GM18499 (cell line): Measurements from ENCODE around the gene CEP164.

Experiments
- ATAC-seq: cut with Tn5 transposase; IDR thresholded peaks from one replicate; pipeline ENCODE4 v1.9.1; 2021; ENCODE audit warnings: moderate number of reproducible peaks; ENCODE audit not compliant: insufficient read depth, unreplicated experiment

CEP164 gene

DNA sequence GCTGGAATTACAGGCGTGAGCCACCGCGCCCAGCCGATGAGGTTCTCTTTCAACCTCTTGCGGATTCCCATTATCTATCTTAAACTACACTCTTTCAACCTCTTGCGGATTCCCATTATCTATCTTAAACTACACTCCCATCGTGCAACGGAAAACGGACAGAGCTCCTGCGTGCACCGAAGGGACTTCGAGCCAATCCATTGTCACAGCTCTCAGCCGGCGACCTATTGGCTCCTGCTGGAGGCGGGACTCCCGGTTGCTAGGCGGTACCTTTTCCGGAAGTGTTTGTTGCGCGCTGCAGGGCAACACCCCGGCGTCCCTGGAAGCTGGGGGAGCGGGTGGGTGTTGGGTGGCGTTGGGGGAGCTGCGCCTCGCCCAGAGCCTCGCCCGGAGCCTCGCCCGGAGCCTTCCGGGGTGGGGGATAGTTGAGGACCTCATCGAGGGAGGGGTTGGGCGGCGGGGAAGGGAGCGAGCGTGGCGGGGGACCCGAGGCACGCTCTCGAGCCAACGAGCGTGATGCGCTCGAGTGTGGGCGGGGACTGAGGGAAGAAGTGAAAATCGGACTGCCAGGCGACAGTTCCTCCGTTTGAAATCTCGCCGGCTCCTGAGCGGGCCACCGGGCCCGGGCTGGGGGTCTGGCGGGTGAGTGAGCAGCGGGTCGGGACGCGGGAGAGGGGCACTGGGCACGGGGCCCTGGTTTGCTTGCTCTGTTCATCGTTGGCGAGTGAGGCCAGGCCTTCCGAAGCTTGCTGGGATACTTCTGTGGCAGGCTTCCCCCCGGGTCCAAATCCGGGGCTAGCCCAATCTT lies at the start of gene CEP164:
Gene CEP164, plus strand, starts transcription at position 288 of the 808 bp plus-strand sequence. CDS start 10,733 bp downstream, outside the sequence.
- peak; percentile 71 for ATAC-seq

DNA sequence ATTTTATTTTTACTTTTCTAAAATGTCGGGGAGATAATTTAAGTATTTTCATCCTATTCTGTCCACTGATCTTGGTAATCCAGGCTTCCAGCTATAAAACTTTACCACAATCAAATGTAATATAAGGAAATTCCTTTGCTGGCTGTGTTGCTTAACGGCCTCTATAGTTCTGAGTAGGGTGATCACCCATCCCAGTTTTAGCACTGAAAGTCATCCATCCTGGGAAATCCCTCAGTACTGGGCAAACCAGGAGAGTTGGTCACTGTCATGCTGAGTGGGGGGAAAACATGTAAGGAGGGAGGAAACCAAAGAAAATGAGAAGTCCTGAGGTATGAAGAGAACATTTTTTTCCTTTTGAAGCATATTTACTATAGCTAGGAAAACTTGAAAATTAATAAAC lies 49.3 kb upstream of the CEP164 start:
- ATAC-seq: no peak

DNA sequence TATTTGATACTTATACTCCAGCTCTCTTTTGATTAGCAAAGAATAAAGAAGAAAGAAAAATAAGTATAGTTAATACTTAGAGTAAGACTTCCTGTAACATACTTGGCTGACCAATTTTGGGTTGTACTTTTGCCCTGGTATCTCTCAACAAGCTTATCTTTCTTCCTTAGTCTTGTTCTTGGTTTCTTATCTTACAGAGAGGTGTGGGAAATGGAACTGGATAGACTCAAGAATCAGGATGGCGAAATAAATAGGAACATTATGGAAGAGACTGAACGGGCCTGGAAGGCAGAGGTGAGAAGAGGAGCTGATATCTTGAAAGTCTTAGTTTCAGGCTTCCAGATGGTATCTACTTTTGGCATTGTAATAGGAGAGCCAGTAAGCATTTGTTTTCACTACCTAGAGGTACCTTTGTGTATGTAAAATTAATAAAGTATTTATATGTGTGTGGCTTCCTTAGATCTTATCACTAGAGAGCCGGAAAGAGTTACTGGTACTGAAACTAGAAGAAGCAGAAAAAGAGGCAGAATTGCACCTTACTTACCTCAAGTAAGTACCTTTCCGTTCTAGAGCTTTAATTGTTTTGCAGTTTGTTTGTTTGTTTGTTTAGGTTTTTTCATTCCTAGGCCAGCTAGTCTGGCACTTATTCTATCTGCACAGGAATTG lies 47.8 kb upstream of the CEP164 start:
- no peak for ATAC-seq

DNA sequence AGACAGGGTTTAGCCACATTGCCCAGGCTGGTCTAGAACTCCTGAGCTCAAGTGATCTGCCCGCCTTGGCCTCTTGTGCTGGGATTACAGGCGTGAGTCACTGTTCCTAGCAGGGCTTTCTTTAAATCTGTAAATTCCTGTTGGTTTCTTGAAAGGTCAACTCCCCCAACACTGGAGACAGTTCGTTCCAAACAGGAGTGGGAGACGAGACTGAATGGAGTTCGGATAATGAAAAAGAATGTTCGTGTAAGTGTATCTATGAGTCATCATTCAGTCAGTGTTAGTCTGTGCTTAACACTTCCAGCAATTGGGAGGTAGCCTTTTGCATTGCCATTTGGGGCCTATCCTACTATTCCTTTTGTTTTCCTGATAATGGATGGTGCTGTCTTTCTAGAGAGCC lies 46.5 kb upstream of the CEP164 start:
- no peak for ATAC-seq

DNA sequence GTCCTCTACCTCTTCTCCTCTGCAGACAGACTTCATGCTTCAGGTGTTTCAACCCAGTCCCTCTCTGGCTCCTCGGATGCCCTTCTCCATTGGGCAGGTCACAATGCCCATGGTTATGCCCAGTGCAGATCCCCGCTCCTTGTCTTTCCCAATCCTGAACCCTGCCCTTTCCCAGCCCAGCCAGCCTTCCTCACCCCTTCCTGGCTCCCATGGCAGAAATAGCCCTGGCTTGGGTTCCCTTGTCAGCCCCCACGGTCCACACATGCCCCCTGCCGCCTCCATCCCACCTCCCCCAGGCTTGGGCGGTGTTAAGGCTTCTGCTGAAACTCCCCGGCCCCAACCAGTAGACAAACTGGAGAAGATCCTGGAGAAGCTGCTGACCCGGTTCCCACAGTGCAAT lies 45.8 kb upstream of the CEP164 start:
- ATAC-seq: no peak

DNA sequence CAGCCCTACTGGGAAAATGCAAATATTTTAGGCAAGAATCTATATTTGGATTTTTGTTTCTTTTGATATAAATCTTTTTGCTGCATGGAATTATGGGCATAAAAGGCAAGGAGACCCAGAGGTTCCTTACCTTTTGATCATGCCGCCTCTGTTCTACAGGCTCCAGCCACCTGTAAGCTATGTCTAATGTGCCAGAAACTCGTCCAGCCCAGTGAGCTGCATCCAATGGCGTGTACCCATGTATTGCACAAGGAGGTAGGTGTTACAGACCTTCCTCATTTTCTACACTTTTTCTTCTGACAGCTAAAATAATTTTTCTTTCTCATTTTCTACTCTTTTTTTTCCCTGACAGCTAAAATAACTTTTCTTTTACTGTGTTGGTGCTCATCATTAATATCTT lies 44.7 kb upstream of the CEP164 start:
- no peak for ATAC-seq

DNA sequence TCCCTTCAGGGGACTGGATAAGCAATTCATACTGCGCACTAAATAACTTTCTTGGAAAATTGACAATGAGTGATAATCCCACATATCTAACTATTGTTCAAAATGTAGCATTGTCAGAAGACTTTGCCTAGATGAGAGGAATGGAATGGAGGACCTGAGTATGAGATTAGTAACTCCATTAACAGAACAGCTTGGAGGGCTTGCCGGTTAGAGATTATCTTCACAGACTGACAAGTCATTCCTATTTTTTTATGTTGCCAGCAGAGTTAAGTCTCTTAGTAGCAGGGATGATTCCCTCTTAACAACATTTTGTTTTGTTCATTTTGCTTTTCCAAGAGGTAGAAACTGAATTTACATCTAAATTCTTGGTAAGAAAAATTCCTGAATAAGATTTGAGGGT lies 43.6 kb upstream of the CEP164 start:
- ATAC-seq: no peak

DNA sequence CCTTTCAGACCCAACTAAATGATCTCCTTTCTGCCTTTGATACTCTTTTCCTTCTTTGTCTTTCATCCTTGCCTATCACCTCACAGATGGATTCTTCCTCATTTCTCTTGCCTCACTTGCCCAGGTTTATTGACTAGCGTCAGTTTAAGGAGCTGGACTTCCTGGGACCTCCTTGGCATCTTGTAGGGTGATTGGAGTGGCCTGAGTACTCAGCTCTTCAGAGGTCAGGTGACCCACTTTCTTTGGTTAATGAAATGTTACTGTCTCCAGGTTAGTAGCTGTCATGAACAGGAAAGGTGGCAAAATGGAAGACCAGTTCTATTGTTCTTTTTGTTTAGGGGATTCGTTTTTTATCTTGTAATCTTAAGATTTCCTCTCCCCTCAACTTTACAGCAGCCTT lies 41.1 kb upstream of the CEP164 start:
- no peak for ATAC-seq

DNA sequence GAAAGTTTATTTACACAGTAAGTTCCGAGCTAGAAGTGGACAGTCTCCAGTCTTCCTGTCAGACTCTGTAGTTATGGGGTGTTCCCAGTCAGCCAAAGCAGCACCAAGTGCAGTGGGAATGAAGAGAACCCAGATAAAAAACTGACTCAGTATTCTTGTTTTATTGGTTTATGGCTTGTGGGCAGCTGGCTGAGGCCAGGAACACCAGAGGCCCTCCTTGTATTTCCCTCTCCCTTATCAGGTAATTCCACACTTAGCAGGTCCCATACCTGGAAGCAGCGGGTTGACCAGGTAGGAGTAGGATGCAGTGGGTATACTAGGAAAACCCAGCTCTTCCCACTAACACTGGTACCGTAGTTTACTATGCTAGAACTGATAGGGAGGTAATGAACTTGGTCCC lies 40.0 kb upstream of the CEP164 start:
- no peak for ATAC-seq

DNA sequence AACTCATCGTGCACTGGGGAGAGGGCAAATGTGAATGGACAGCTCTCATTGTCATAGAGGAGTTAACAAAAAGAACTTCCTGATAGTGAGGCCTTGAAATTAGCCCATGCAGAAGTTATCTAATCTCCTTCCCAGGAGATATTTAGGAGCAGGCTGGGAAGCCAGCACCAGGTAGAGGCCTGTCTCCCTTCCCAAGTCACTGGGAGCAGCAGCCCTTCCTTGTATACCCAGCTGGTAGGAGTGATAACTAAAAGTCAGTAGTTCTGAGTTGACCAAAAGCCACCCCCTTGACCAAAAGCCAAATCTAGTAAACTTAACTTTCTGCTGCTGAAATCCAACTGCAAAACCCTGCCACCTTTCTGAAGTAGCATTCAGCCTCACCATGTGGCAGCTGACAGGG lies 37.9 kb upstream of the CEP164 start:
- ATAC-seq: no peak

DNA sequence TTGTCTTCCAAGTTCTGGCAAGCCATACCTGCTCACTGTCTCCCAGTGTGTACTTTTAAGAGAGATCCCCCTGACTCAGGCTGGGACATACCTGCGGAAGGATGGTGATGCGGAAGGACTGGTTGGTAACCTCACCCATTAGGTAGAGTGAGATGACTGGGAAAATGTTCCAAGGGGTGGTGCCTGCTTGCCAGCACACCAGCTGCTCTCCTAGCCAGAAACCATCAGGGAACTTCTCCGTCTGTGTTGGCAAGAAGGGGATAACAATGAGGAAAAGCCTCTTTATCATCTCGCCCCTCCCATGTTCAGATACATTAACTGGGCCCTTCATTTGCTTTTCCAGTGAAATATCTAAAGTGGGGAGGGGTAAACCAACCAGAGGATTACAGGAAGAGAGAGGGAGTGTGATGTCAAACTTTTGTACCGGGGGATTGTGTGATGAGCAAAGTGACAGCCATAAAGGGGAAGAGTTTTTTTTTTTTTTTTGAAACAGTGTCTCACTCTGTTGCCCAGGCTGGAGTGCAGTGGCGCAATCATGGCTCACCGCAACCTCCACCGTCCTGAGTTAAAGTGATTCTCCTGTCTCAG lies 36.8 kb upstream of the CEP164 start, which contains the start of gene BACE1-AS:
Gene BACE1-AS, plus strand, starts transcription at position 538 of the 588 bp plus-strand sequence.
- no peak for ATAC-seq

DNA sequence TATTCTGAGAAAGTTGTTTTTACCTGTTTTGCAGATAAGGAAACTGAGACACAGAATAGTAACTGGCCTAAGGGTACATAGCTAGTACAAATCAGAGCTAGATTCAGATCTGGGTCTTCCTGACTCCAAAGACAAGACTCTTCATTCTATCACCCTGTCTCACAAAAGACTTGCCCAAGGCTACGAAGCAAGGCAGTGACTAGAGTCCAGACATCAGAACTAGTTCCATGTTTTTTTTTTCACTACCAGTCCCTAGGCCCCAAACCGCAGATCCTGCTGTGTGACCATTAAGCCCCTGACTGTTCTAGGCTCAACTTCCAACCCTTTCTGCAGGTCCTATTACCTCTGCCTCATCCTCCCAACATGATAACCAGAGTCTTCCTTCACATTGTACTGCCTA lies 35.0 kb upstream of the CEP164 start:
- ATAC-seq: no peak

DNA sequence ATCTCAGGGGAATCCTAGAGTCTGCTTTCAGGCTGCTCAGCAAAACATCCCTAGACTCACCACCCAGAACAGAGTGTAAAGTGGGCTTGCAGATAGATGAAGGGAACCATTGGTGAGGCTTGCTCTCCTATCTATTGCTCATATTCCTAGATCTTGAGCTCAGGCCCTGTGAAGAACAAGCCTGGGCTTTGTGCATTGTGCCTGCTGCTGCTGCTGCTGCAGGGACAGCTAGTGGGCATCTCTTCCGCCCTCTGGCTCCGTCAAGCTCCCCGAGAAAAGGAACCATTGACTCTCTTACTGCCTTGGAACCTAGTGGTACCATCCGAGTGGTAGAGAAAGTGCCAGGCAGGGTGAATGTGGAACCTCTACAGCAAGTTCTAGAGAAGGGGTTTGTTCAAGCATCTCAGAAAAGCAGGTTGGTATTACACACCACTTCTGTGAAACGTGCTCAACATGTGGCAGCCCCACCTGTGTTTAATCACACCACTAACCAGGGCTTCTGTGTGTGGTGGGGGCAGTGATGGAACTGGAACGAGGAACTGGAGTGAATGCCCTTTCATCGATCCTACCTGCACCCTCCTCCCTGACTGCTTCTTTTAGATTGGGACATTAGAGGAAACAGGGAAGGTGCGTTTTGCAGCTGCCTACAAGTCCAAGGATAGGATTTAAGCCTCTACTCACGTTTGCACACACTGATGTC lies 32.1 kb upstream of the CEP164 start:
- no peak for ATAC-seq

DNA sequence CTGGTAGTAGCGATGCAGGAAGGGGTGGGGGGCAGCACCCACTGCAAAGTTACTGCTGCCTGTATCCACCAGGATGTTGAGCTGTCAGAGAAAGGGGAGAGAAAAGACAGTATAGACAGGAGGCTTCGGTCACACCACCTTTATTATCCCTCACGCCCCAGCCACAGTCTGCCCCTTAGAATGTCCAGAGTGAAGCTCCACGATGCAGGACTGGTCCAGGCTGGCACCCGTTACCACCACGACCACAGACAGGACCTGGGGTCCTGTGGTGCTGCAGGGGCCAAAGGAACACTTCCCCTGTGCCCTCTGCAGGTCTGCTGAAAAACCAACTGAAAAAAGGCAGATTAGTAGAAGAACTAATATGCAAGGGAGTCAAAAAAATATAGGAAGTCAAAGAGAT lies 30.8 kb upstream of the CEP164 start:
- ATAC-seq: no peak

DNA sequence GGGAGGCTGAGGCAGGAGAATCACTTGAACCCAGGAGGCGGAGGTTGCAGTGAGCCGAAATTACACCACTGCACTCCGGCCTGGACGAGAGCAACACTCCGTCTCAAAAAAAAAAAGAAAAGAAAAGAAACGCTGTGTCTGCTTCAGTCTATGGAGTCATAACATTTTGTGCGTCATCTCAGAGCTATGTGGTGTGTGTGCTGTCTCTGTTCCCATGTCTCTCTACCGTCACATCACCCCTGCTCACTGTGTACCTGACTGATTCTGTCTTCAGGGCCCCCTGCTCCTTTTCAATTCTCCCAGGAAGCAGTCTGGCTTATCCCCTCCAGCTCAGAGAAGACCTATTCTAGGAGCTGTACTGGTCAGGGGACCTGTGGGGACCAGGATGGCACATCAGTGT lies 29.5 kb upstream of the CEP164 start:
- no peak for ATAC-seq

DNA sequence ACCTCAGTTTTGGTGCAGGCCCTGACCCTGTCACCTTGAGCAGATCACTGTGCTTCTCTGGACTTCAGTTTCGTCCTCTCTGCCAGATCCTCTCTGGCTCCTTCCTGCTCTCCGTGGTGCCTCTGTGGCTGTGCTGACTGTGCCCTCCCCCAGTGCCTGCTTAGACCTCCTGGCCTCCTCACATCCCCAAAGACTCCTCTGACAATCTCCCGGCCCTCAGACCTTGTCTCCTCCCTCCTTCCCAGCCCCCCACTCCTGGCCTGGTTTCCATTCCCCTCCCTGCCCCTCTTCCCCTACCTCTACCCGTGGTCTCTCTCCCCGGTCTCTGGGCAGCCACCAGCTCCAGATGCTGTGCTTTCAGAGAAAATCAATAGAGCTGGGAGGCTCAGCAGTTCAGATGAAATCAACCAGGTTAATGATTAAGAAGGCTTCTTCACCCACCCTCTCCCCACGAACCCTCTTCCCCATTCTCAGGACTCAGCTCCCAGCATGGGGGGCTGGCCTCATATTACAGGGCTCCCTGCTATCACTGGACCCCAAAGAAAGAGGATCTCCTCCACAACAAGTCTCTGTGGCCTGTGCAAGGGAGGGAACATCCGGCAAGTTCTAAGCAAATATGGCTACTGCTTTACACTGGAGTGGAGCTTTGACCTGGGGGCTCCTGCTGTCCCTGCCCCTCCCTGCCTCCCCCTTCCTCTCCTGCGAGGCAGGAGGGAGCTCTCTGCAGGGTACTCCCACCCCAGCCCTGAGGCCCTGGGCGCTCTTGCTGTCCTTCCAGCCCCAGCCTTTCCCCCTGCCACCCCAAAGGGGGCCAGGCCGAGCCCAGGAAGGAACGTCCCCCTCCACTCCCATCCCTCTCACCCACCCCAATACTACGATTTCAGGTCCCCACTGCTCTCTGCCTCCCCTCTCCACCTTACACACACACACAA lies 28.0 kb upstream of the CEP164 start:
- ATAC-seq: no peak

DNA sequence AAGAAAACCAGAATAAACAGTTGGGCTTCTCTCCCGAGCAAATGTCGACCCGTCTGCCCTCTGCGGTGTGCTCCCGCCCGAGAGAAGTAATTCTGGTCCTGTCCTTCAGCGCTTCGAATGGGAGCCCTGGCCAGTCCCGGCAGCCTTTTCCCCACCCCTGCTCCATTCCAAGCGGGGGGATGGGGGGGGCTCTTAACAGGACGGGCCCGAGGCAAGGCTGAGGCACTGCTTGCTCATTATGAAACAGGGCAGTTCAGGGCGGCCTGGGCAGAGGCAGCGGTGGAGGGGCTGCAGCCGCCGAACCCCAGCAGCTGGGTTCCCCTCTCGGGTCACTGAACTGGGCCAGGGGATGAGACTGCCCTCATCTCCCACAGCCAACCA lies 27.4 kb upstream of the CEP164 start:
- no peak for ATAC-seq

DNA sequence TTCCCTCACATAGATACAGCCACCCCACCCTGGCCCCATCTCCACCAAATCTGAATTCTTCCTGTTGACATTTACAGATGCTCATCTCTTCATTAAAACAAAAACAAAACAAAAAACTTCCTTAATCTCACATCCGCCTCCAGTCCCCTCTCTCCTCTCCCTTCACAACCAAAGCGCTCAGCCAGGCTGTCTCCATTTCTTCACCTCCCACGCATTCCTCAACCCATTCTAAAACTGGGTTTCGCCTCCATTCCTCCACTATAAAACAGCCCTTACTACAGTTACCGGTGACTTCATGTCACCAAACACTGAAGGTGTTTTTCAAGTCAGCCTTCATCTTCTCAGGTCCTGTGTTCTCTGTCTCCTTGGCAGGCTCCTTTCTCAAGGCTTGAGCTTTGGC lies 26.9 kb upstream of the CEP164 start:
- ATAC-seq: no peak

DNA sequence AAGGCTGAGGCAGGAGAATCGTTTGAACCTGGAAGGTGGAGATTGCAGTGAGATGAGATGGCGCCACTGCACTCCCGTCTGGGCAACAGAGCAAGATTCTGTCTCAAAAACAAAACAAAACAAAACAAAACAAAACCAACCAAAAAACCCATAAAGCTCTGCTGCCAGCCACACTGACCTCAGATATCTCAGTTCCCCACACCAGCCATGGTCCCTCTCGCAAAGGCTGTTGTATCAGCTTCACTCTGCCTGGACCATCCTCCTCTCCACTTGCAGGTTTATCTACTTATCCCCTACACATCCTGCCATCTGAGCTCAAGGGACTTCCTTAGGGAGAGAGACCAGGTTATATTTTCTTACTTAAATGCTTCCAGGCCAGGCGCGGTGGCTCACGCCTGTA lies 25.4 kb upstream of the CEP164 start:
- ATAC-seq: no peak

DNA sequence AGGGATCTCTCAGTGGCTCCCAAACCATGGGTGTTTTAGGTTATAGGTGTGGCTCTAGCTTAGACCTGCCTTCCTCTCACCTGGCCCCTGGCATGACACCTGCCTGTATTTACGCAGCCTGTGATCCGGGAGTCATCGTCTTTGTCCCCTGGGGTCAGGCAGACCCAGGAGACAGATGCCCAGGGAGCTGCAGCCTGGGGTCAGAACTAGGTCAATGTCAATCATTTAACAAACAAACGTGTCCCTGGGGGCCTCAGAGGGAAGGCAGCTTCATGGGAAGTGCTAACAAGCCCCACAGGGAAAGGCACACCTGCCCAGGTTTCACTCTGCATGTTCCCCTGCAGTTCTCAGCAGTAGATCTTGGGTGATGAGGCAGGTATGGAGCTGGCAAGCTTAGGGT lies 24.6 kb upstream of the CEP164 start:
- ATAC-seq: no peak
